SKM-1 (cell line): ENCODE results near the gene KRT84.

Experiments used
- DNase-seq: peaks from one replicate; lab custom pipeline; 2025; ENCODE audit not compliant: unreplicated experiment; lab: John Stamatoyannopoulos, UW

The KRT84 gene

GRCh38 chr12:52385226-52385702, at the start of gene KRT84:
Gene KRT84, minus strand, starts transcription at chr12:52385652. Its CDS starts 67 bp downstream, at chr12:52385585.
- DNase-seq = no peak

DNA sequence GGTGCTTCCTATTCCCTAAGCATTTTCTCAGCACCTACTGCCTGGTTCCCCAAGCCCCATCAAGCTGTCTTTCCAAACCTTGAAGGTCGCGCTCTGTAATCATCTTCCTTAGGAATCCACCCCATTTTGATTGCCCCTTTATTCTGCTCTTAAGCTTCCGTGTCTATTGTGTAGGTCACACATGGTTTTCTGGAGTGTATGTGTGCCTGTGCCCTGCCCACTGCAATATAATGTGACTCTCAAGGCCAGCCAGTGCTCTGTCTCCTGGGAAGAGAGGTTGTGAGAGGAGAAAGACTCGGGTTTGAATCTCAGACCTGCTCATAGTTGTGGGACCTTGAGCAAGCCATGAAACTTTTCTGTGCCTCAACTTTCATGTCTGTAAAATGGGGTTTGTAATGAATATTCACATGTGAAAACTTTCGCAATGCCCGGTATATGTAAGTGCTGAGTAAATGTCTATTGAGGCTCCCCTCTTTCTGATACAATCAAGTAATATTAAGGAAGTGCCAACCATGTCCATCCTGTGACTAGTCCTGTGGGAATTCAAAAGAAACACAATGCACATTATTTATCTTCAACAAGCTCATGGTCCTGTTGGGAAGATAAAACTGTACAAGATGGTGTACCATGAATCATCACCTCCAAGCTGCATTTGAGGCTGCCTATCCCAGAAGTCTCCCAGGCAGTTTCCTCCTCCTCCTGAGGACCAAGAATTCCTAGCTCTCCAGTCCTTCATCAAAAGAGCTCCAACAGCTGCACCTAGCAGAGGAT, 49.5 kb upstream of the KRT84 start:
- no peak for DNase-seq

- no peak for DNase-seq
These were observed 48.8 kb upstream of the KRT84 start, which contains the start of gene KRT75 for GRCh38 chr12:52434081-52434733. Gene KRT75, minus strand, starts transcription at chr12:52434371. Its CDS starts 67 bp downstream, at chr12:52434304.

GRCh38 chr12:52433501-52434080, 48.1 kb upstream of the KRT84 start:
- DNase-seq = no peak

DNA sequence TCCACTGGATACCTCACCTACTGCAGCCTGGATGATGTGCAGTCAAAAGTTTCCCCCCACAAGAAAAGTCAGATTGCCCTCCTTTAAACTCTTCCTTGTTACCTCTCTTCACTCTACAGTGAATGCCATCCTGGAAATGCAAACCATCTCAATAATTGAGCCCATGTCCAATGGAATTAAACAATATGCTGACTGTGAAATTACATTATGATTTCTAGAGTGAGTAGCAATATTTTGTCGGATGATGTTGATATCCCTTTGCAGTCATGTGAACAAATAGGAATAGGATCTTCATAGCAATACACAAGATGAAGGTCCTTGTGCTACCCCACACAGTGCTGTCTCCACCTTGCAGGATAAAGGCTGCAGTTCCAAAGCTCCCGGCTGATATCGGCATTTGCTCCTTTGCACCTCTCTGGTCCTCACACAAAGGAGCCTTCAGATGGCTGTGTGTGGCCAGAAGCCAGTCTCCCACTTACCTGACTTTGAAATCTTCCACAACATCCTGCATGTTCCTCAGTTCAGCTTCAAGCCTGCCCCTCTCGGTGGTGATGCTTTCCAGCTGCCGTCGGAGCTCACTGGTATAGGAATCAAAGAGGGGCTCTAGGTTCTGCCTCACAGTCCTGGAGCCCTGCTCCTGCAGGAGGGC, 47.2 kb upstream of the KRT84 start:
- no peak for DNase-seq

GRCh38 chr12:52428121-52428520, 42.7 kb upstream of the KRT84 start:
- no peak for DNase-seq

GRCh38 chr12:52427083-52427482, 41.6 kb upstream of the KRT84 start:
- no peak for DNase-seq

- no peak for DNase-seq
These were observed 40.6 kb upstream of the KRT84 start for GRCh38 chr12:52426034-52426433.

GRCh38 chr12:52425466-52425865, 40.0 kb upstream of the KRT84 start:
- no peak for DNase-seq

GRCh38 chr12:52423661-52424500, 38.4 kb upstream of the KRT84 start:
- no peak for DNase-seq

- no peak for DNase-seq
These were observed 37.6 kb upstream of the KRT84 start for GRCh38 chr12:52423035-52423434.

GRCh38 chr12:52419656-52420055, 34.2 kb upstream of the KRT84 start:
- DNase-seq = no peak

DNA sequence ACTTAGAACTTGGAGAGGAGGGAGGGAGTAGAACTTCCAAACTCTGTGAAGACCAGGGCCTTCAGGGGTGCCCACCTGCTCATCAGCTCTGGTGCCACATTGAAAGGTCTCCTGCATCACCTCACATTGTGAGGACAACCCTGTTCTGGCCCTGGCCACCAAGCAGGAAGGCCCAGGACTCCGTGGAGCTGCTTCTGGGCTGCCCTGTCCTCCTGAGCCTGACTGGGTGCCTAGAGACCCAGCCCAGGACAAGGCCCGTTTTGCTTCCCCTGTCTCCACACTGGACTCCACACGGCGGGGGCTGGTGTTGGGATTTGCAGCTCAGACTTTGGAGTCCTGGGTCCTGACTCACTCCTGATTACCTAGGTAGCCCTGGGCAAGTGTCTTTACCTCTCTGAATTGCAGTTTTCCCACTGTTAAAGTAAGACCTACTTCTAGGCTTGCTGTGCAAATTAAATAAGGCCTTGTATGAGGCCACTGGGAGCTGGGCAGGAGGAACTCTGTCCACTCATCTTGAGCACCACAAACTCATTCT, 33.2 kb upstream of the KRT84 start:
- DNase-seq = no peak

GRCh38 chr12:52417740-52418139, 32.3 kb upstream of the KRT84 start:
- DNase-seq = no peak

DNA sequence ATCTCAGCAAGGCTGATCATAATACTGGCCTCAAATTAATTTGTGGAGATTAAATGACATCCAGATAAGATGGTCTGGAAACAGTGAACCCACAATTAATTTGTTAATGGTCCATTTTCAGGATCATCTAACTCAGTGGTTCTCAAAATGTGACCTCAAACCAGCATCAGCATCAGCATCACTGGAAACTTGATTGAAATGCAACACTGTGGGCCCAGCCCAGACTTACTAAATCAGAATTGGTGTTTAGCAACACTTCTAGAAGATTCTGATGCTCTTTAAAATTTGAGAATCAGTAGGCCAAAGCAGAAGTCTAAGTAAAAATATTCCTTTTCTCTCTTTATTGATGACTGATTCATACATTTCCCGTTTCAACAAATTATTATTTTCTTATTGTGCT, 31.3 kb upstream of the KRT84 start:
- DNase-seq = no peak

- no peak for DNase-seq
These were observed 30.7 kb upstream of the KRT84 start for GRCh38 chr12:52415870-52416750.

- DNase-seq = no peak
These were observed 29.5 kb upstream of the KRT84 start for GRCh38 chr12:52414936-52415335.

DNA sequence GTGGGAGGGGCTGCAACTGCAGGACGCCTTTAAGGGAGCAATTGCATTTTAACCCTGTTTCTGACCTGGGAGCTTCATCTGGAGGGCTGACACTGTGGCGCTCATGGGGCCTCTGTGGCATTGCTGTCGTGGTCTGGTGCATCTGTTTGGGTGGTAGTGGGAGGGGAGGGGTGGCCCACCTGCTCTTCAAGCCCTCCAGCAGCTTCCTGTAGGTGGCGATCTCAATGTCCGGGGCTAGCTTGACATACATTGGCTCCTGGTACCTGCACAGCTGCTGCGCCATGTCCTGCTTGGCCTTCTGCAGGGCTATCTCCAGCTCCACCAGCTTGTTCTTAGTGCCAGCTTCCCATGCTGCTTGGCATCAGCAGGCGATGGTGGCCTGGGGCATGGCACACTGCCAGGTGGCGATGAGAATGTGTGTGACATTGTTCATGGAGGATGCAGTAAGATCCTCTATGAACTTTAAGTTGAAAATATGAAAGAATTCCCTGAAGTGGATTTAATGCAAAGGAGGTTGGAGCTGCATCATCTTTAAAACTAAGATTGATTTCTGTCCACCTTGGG, 28.4 kb upstream of the KRT84 start:
- no peak for DNase-seq

DNA sequence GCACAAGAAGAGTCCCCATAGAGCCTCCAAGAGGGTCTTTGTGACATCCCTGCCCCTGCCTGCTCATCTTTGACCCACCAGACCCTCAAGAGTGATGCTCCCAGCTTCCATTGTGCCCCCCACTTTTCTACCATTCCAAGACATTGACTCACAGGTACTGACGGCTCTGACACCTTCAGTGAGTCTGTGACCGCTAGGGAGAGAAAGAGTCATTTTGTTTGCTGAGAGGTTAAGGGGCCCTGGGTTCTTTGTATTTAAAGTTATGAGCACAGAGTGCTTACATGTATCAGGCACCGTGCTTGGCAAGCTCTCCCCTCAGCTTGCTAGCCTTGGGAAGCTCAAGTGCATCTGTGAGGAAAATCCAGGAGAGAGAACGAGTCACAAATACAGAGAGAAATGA, 27.8 kb upstream of the KRT84 start:
- DNase-seq = no peak
